Stimulated activated CD4-positive, alpha-beta T cell treated with anti-CD3 and anti-CD28 coated beads, Interleukin-1b, Interleukin-23, amount 100 ng/mL, for 24 hours (primary cell): ENCODE results near the gene PRDM2.

Experiments
- DNase-seq, 4 experiments: peaks; one replicate each; pipeline ENCODE4 v3.0.0-alpha.2; 2020; ENCODE audit warnings: low read depth in 4 of 4, low spot score in 1 of 4

PRDM2 gene

GRCh38 chr1:13832536-13832935, 132.5 kb downstream of the PRDM2 start:
- no peak for DNase-seq

GRCh38 chr1:13836136-13836535, 136.1 kb downstream of the PRDM2 start:
- no peak for DNase-seq

GRCh38 chr1:13836631-13837030, 136.6 kb downstream of the PRDM2 start:
- no peak for DNase-seq

GRCh38 chr1:13838236-13838635, 138.2 kb downstream of the PRDM2 start:
- no peak for DNase-seq

- no peak for DNase-seq
Measured at GRCh38 chr1:13842497-13842896, 142.5 kb downstream of the PRDM2 start.

GRCh38 chr1:13851726-13852125, 151.7 kb downstream of the PRDM2 start:
- DNase-seq: no peak

- DNase-seq: no peak
Measured at GRCh38 chr1:13855554-13855953, 155.6 kb downstream of the PRDM2 start.

- DNase-seq: no peak
Measured at GRCh38 chr1:13860031-13860430, 160.0 kb downstream of the PRDM2 start.

- no peak for DNase-seq
Measured at GRCh38 chr1:13864760-13865159, 164.8 kb downstream of the PRDM2 start.

- DNase-seq: no peak
Measured at GRCh38 chr1:13865851-13866250, 165.9 kb downstream of the PRDM2 start.

GRCh38 chr1:13867603-13868002, 167.6 kb downstream of the PRDM2 start:
- DNase-seq: no peak

- DNase-seq: no peak
Measured at GRCh38 chr1:13869172-13869797, 169.3 kb downstream of the PRDM2 start.

GRCh38 chr1:13871413-13871812, 171.4 kb downstream of the PRDM2 start:
- no peak for DNase-seq

- no peak for DNase-seq
Measured at GRCh38 chr1:13871886-13872285, 171.9 kb downstream of the PRDM2 start.

GRCh38 chr1:13873032-13873431, 173.0 kb downstream of the PRDM2 start:
- no peak for DNase-seq
